Endothelial cell of umbilical vein (primary cell): ENCODE data around the gene RRP1B. TPM values are rescaled to one million over a fixed set of nuclear protein-coding genes. Genes with fewer than 3 reads are reported as not detected.

Source experiments
- BruUV-seq: library from RNA; stranded (reverse); fragments of 400-500 nt; replicated peaks from 2 replicates; lab custom pipeline; 2021; lab: Mats Ljungman, UMichigan
- CTCF ChIA-PET: fragments of 300-600, 350-600 bp; sonication (Branson Sonifier 250); formaldehyde crosslinking; loops from one replicate; lab custom pipeline; 2021; ENCODE audit warnings: antibody characterized with exemption, inconsistent platforms; lab: Charles Lee
- POLR2A ChIA-PET: fragments of 300-600, 350-600 bp; sonication (Branson Sonifier 250); formaldehyde crosslinking; loops from one replicate; lab custom pipeline; 2021; ENCODE audit warnings: antibody characterized with exemption, inconsistent platforms; lab: Charles Lee
- DNase-seq: peaks from one replicate; pipeline ENCODE4 v3.0.0-alpha.2; 2011; ENCODE audit warnings: low read depth, low spot score
- FAIRE-seq: peaks from 2 replicates; lab custom pipeline; 2011; peaks lifted over from hg19 to GRCh38; lab: Jason Lieb, UNC
- H2AFZ ChIP-seq: 2 replicates; pipeline ENCODE4 v1.6.0; 2012; ENCODE audit warnings: low read depth, low read length, control low read depth, inconsistent platforms
- H3K27ac ChIP-seq: 2 replicates; pipeline ENCODE4 v1.5.1; 2011; ENCODE audit warnings: low read depth, mild to moderate bottlenecking, control low read depth, low read length, moderate library complexity; ENCODE audit not compliant: insufficient read depth
- H3K27me3 ChIP-seq, 2 experiments: 2 replicates each; pipeline versions ENCODE4 v1.6.0 to v1.6.1; 2011; ENCODE audit warnings: low read length in 2 of 2, mixed read lengths in 1 of 2; ENCODE audit not compliant: control insufficient read depth in 2 of 2, insufficient read depth in 2 of 2
- H3K36me3 ChIP-seq, 2 experiments: 2 replicates in 1 of 2; 3 replicates in 1 of 2; pipeline ENCODE4 v1.5.1; 2011; ENCODE audit warnings: low read length in 2 of 2, mild to moderate bottlenecking in 1 of 2, moderate library complexity in 1 of 2; ENCODE audit not compliant: control insufficient read depth in 2 of 2, insufficient read depth in 2 of 2; ENCODE audit errors: extremely low read depth in 1 of 2
- H3K4me1 ChIP-seq: 3 replicates; pipeline ENCODE4 v1.5.1; 2011; ENCODE audit warnings: mild to moderate bottlenecking, low read length; ENCODE audit not compliant: control insufficient read depth, insufficient read depth; ENCODE audit errors: extremely low read depth
- H3K4me2 ChIP-seq: 2 replicates; pipeline ENCODE4 v1.6.1; 2011; ENCODE audit warnings: low read length, control low read depth, mixed read lengths; ENCODE audit not compliant: insufficient read depth
- H3K4me3 ChIP-seq, 3 experiments: fragments of 200-600 bp in 1 of 3; sonication (generic), shearing (Covaris generic) in 1 of 3; replicated peaks in 1 of 3; 2 replicates each; pipeline ENCODE4 v1.5.1; 2011 to 2016; ENCODE audit warnings: control low read depth in 3 of 3, low read length in 3 of 3, mild to moderate bottlenecking in 2 of 3, inconsistent platforms in 1 of 3, low read depth in 1 of 3, moderate library complexity in 1 of 3; ENCODE audit not compliant: insufficient read depth in 1 of 3
- H3K79me2 ChIP-seq: 2 replicates; pipeline ENCODE4 v1.6.0; 2012; ENCODE audit warnings: low read length, inconsistent platforms; ENCODE audit not compliant: control insufficient read depth, insufficient read depth
- H3K9ac ChIP-seq: replicated peaks from 2 replicates; pipeline ENCODE3; 2011; ENCODE audit warnings: low read length, control low read depth; ENCODE audit not compliant: insufficient read depth; ENCODE audit errors: extremely low read depth
- H3K9me1 ChIP-seq: replicated peaks from 3 replicates; pipeline ENCODE4 v1.6.0; 2011; ENCODE audit warnings: mild to moderate bottlenecking, low read length; ENCODE audit not compliant: control insufficient read depth, insufficient read depth; ENCODE audit errors: extremely low read depth
- H3K9me3 ChIP-seq: replicated peaks from 2 replicates; pipeline ENCODE4 v1.5.1; 2012; ENCODE audit warnings: low read length, inconsistent platforms; ENCODE audit not compliant: control insufficient read depth, insufficient read depth
- H4K20me1 ChIP-seq: replicated peaks from 2 replicates; pipeline ENCODE3; 2011; ENCODE audit warnings: mild to moderate bottlenecking, low read length; ENCODE audit not compliant: control insufficient read depth, insufficient read depth; ENCODE audit errors: extremely low read depth
- CTCF ChIP-seq, 2 donors: IDR thresholded peaks; 1 replicate in 1 of 2; 2 replicates in 1 of 2; pipeline ENCODE4 v1.5.1; 2011; ENCODE audit warnings: low read length in 2 of 2, mild to moderate bottlenecking in 2 of 2, moderate library complexity in 2 of 2, control low read depth in 1 of 2, inconsistent platforms in 1 of 2, low read depth in 1 of 2; ENCODE audit not compliant: insufficient read depth in 1 of 2; ENCODE audit errors: extremely low read depth in 1 of 2
- EZH2 ChIP-seq: IDR thresholded peaks from 2 replicates; pipeline ENCODE4 v1.6.1; 2012; ENCODE audit warnings: borderline replicate concordance, low read depth, mild to moderate bottlenecking, moderate library complexity, low read length, inconsistent platforms; ENCODE audit not compliant: severe bottlenecking
- FOS ChIP-seq: IDR thresholded peaks from 2 replicates; pipeline ENCODE4 v1.6.1; 2011; ENCODE audit warnings: mild to moderate bottlenecking, low read length, moderate library complexity, borderline replicate concordance; ENCODE audit not compliant: insufficient read depth
- GATA2 ChIP-seq: IDR thresholded peaks from 2 replicates; pipeline ENCODE4 v1.7.0; 2011; ENCODE audit warnings: low read depth, mild to moderate bottlenecking, moderate library complexity, mixed read lengths, low read length; ENCODE audit not compliant: insufficient read length, insufficient read depth
- JUN ChIP-seq: IDR thresholded peaks from 2 replicates; pipeline ENCODE4 v1.6.1; 2011; ENCODE audit warnings: borderline replicate concordance, low read depth; ENCODE audit not compliant: insufficient read length, insufficient read depth
- MAX ChIP-seq: IDR thresholded peaks from 2 replicates; pipeline ENCODE4 v1.6.1; 2011; ENCODE audit not compliant: insufficient read depth, insufficient read length
- MYC ChIP-seq: IDR thresholded peaks from one replicate; pipeline ENCODE4 v1.6.1; 2011; ENCODE audit warnings: mild to moderate bottlenecking, low read depth, low read length
- POLR2A ChIP-seq: IDR thresholded peaks from 2 replicates; pipeline ENCODE4 v1.6.1; 2012; ENCODE audit warnings: low read depth, mild to moderate bottlenecking, control low read depth, low read length
- POLR2AphosphoS5 ChIP-seq: IDR thresholded peaks from 2 replicates; pipeline ENCODE4 v1.6.1; 2012; ENCODE audit warnings: low read depth, mild to moderate bottlenecking, control low read depth, low read length, moderate library complexity; ENCODE audit not compliant: insufficient read depth
- dilution Hi-C: fragments of 300-500 bp; cut with MboI; formaldehyde crosslinking; loops from one replicate; pipeline ENCODE4 v1.15.0; 2019; ENCODE audit warnings: low sequenced_read_pairs; ENCODE audit not compliant: extremely low pct_ligation_motif_present
- intact Hi-C: fragments of 100-400 bp; cut with micrococcal nuclease; formaldehyde crosslinking; loops from one replicate; pipeline ENCODE4 v1.10.0; 2022
- polyA plus RNA-seq, 4 experiments: library from polyadenylated mRNA; depleted of rRNA in 3 of 4; stranded (reverse) in 3 of 4; unstranded in 1 of 4; fragments of >200 nt; gene quantifications; 2 replicates each; pipeline versions ENCODE4 v1.2.1 to v1.2.3, GENCODE V29; 2011 to 2012; ENCODE audit warnings: missing spikeins in 1 of 4
- total RNA-seq: library from RNA; stranded (reverse); gene quantifications from 2 replicates; pipeline ENCODE4 v1.2.3, GENCODE V29; 2021

Gene RRP1B
- total and polyA plus RNA-seq, 2 donors (not counting 3 experiments of a cell fraction or from before 2014, with no cell fraction given), result 13.0 to 39.9 TPM

DNA sequence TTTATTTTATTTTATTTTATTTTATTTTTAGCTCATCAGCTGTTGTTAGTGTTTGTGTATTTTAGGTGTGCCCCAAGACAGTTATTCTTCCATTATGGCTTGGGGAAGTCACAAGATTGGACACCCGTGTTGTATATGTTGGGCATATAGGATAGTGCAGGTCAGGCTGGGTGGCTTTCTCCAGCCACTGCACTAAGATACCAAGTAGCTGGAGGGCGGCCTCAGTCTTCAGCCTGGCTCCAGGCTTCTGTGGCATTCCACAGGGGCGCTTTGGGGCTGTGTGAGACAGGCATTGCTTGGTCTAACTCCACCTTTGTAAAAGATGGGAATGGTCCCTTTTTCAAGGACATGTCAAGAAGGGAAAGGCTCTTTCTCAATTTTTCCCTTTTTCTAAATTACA lies 16.5 kb downstream of the RRP1B start:
- Histone ChIP-seq H3K4me3 (no peak overlapping the region), H3K9me1 (no peaks in the 10 kb centered on the region), H3K4me2 (no peak overlapping the region), H3K27ac (no peak overlapping the region), H3K9me3 (no peaks in the 10 kb centered on the region), H3K27me3 (no peaks in the 10 kb centered on the region), H3K79me2 (peaks cover 14% of the 10 kb centered on the region), H3K36me3 (peaks cover 18 to 20% of the 10 kb centered on the region in 2 experiments), H2AFZ (no peak overlapping the region), H3K9ac (no peak overlapping the region), H4K20me1 (no peaks in the 10 kb centered on the region), H3K4me1 (no peaks in the 10 kb centered on the region)
- DNase-seq (no peak), FAIRE-seq (no peak)
- dilution Hi-C loops, result no loop called here
- TF ChIP-seq GATA2 (no peak), MYC (no peak), MAX (no peak), FOS (no peak), CTCF (IDR thresholded peaks at IDR 0.05; ENCODE audit: extremely low read depth in 1 of 2, insufficient read depth in 1 of 2, low read depth in 1 of 2, low read length in 2 of 2) (no peak), POLR2A (no peak), JUN (no peak), POLR2AphosphoS5 (no peak), EZH2 (no peak)
- intact Hi-C loops, result no loop called here
- ChIA-PET CTCF (no interaction called here), POLR2A (no interaction called here)
- BruUV-seq, result no TSS peak
